SK-N-MC (cell line): ENCODE results near the gene ICAM1.

Experiments used
- DNase-seq: peaks from one replicate; pipeline ENCODE4 v3.0.0-alpha.2; 2011; ENCODE audit warnings: low read depth, low spot score
- H3K27ac ChIP-seq: fragments of 200-600 bp; sonication (generic); 2 replicates; pipeline ENCODE4 v1.5.1; 2016; ENCODE audit warnings: mixed run types
- H3K36me3 ChIP-seq: fragments of 200-600 bp; sonication (generic); 2 replicates; pipeline ENCODE4 v1.6.1; 2017; ENCODE audit warnings: antibody characterized with exemption, low read length, mixed read lengths; ENCODE audit not compliant: insufficient read depth
- H3K4me3 ChIP-seq: fragments of 200-600 bp; sonication (generic); 2 replicates; pipeline ENCODE4 v1.5.1; 2016
- H3K9ac ChIP-seq: fragments of 200-600 bp; sonication (generic); 2 replicates; pipeline ENCODE4 v1.8.0; 2017; ENCODE audit warnings: mixed run types, mixed read lengths; ENCODE audit not compliant: insufficient read length
- H3K9me3 ChIP-seq: fragments of 200-600 bp; sonication (generic); 2 replicates; pipeline ENCODE4 v1.6.1; 2017; ENCODE audit warnings: low read depth, mild to moderate bottlenecking, antibody characterized with exemption, low read length, moderate library complexity, mixed read lengths
- EZH2 ChIP-seq: fragments of 200-600 bp; sonication (generic); IDR thresholded peaks from one replicate; pipeline ENCODE4 v1.6.1; 2017; ENCODE audit warnings: antibody characterized with exemption
- FOXP2 ChIP-seq: optimal IDR thresholded peaks from 2 replicates; pipeline ENCODE3; 2011; ENCODE audit warnings: mild to moderate bottlenecking, moderate library complexity; ENCODE audit not compliant: insufficient read depth; ENCODE audit errors: extremely low read length, control extremely low read depth
- POLR2AphosphoS5 ChIP-seq: IDR thresholded peaks from 2 replicates; pipeline ENCODE4 v1.6.1; 2012; ENCODE audit warnings: mild to moderate bottlenecking, low read depth, low read length, borderline replicate concordance

ICAM1 gene

GRCh38 chr19:10309423-10309822 is 38.5 kb downstream of the ICAM1 start, which contains the start of gene ZGLP1:
Gene ZGLP1 (minus strand): TSS chr19:10309815.
- Histone ChIP-seq H3K9ac (no peak within 1 kb of the TSS), H3K27ac (no peak within 1 kb of the TSS), H3K4me3 (no peak within 1 kb of the TSS), H3K36me3 (peaks cover 8% of the 10 kb centered on the region; the same call in 1 of the 2 replicates), H3K9me3 (no peaks in the 10 kb centered on the region)
- DNase-seq = no peak
- TF ChIP-seq FOXP2 = no peak
- TF ChIP-seq EZH2 = no peak
- no peak for TF ChIP-seq POLR2AphosphoS5

DNA sequence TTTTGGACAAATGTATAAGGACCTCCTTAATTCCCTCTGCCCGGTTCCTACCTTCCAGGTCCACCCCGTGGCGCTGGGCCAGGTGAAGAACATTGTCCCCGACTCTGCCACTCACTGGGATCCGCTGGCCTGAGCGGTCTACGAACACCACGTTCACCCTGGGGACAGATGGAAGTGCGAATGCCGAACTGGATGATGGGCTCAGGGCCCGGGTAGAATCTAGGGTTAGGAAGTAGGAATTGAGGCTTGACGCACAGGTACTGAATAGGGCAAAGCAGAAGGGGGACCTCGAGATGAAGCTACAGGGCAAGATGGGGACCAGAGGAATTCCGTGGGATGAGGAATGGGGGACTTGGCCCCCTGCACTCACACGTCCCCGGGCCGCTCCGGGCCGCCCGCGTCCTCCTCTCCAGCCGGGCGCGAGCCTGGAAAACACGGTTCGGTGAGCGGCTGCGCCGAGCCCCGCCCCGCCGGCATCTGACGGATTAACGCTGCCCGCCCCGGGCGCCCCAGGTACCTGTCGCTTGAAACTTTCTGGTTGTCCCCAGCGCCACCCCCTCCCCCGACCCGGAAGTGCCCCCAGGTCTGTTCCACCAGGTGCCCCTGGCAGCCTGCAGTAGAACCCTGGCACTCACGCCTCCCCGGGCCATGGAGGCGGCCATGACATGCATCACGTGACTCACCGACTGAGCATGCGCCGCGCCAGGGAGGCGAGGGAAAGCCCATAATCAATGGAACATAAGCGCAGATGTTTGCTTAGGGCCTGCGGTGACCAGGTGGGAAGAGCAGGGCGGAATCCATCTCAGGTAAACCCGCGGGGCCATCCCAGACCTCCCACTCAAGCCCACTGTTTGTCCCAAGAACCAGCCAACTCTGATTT is 44.7 kb downstream of the ICAM1 start, which contains the start of gene FDX2:
Gene FDX2 (minus strand): TSS at position 681 of the 880 bp plus-strand sequence. CDS start 19 bp downstream, at position 662.
- Histone ChIP-seq H3K36me3 (peaks cover 33% of the 10 kb centered on the region), H3K9ac (peak within 1 kb of the TSS; percentile 85), H3K27ac (peak within 1 kb of the TSS; percentile 73), H3K9me3 (no peaks in the 10 kb centered on the region), H3K4me3 (peak within 1 kb of the TSS; percentile 91)
- no peak for DNase-seq
- TF ChIP-seq FOXP2 = no peak
- TF ChIP-seq POLR2AphosphoS5 = peak; percentile 95

DNA sequence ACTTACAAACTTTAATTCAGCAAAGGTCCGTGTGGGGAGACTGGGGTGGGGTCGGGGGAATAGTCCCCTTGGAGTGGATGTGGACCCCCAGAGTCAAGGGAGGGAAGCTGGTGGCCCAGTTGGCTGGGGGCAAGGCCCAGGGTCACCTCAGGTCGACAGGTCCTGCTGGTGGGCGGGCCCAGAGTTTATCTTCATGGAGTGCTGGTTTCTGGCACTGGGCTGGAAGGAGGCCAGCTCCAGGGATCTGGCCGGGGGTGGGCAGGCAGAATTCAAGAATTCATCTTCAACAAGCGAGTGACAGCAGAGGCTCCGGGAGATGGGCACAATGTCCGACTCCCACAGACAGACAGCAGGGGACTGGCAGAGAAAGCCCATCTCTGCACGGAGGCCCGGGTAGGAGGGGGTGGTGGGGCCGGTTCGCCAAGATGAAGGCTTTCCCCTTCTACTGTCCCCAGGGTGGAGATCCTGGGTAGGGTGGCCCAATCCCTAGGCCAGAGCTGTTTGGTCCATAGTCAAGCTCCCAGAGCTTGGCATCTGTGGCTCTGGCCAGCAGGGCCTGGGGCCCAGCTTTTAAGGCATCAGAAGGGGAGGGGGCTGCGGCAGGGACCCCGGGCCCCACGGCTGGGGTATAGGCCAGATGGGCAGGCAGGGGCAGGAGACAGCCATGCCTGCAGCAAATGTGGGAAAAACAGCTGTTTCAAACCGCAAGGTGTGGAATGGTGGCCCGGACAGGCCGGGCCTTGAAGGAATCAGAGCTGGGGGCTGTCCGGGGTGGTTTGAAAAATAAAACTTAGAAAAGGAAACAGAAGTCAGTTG is 45.5 kb downstream of the ICAM1 start:
- Histone ChIP-seq H3K4me3 (peak overlapping the region; percentile 91), H3K9ac (peak overlapping the region; percentile 85), H3K27ac (peak overlapping the region; percentile 73), H3K9me3 (no peaks in the 10 kb centered on the region), H3K36me3 (peaks cover 41% of the 10 kb centered on the region)
- DNase-seq = no peak
- TF ChIP-seq EZH2 (no peak), POLR2AphosphoS5 (no peak), FOXP2 (no peak)

DNA sequence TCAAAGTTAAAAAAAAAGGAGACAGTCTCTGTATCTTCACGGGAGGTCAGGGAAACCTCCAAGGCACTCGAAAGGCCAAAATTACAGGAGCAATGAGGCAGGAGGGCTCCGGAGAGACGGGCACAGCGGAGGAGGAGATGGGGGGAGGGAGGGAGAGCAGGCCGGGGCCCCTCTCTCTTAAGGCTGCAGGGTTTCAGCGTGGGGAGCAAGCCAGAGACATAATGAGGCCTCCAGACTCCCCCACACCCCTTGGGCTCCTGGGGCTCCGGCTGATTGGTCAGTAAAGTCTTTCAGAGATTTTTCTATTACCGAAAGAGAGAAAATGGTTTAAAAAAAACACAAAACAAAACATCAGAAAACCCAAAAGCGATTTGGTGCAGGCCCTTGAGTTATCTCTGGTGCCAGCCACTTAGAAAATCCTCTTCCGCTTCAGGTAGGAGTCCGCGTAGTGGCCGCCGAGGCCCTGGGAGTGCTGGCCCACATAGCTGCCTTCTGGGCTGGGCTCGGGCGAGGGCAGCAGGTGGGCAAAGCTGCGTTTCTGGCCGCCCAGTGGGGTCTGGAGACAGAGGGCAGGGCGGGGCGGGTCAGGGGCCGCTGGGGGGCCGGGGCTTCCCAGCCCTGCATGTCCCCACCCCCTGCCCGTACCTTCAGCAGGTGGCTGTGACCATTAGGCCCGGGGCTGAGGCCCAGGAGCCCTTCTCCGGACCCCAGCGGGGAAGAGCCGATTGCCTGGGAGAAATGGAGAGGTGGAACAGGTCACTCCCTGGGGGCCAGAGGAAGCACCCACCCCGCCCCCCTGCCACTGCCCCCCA is 46.3 kb downstream of the ICAM1 start:
- DNase-seq = no peak
- Histone ChIP-seq H3K9me3 (no peaks in the 10 kb centered on the region), H3K27ac (peak overlapping the region; percentile 65; the same call in 1 of the 2 replicates), H3K4me3 (no peak overlapping the region), H3K36me3 (peaks cover 49% of the 10 kb centered on the region), H3K9ac (no peak overlapping the region)
- TF ChIP-seq EZH2 (no peak), FOXP2 (no peak), POLR2AphosphoS5 (no peak)

DNA sequence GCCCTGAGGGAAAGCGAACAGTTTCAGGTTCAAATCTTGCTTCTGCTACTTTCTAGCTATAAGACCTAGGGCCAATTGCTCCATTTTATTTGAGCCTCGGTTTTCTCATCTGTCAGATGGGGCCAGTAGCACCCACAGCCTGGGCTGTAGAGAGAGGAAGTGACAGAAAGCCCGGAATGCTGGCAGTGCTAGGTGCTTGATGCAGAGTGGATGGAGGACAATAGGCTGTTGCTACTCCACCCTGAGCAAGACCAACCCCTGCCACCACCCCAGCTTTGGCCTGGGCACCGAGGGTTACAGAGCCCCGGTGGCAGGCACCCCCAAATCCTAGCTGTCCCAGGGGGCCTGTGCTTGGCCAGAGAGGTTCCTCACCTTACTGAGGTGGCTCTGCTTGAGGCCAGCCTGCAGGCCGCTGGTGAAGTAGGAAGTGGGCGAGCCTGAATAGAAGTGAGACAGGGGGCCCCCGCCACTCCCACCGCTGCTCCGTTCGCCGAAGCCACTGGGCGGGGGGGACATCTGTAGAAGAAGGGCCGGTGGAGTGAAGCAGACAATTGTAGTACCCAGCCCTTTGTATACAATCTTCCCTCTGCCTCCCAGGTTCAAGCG is 47.0 kb downstream of the ICAM1 start:
- TF ChIP-seq EZH2 (no peak), POLR2AphosphoS5 (no peak), FOXP2 (no peak)
- H3K27ac ChIP-seq = no peak overlapping the region
- DNase-seq = no peak
- H3K36me3 ChIP-seq = peaks cover 56% of the 10 kb centered on the region
- no peak overlapping the region for H3K9ac ChIP-seq
- H3K4me3 ChIP-seq = no peak overlapping the region
- no peaks in the 10 kb centered on the region for H3K9me3 ChIP-seq

- Histone ChIP-seq H3K36me3 (peaks cover 58% of the 10 kb centered on the region), H3K9ac (no peak overlapping the region), H3K27ac (no peak overlapping the region), H3K4me3 (no peak overlapping the region), H3K9me3 (no peaks in the 10 kb centered on the region)
- TF ChIP-seq FOXP2 (no peak), EZH2 (no peak), POLR2AphosphoS5 (no peak)
- DNase-seq = no peak
Observed at GRCh38 chr19:10318807-10319682, 48.1 kb downstream of the ICAM1 start.
